KOPT-K1 (cell line): Measurements from ENCODE around the gene ZNF740.
A peak's percentile ranks its signal among the peaks of the same experiment; 100 is the strongest.

ENCODE experiments used
- H3K27ac ChIP-seq: fragments of 200-600 bp; sonication (generic); 2 replicates; pipeline ENCODE4 v1.5.1; 2016; ENCODE audit warnings: antibody characterized with exemption, mild to moderate bottlenecking, low read depth, low read length; ENCODE audit not compliant: poor library complexity, severe bottlenecking
- H3K36me3 ChIP-seq: fragments of 200-600 bp; sonication (generic); 2 replicates; pipeline ENCODE4 v1.5.1; 2017; ENCODE audit warnings: antibody characterized with exemption, mild to moderate bottlenecking, low read length, moderate library complexity; ENCODE audit not compliant: insufficient read depth
- H3K9me3 ChIP-seq: fragments of 200-600 bp; sonication (generic); 2 replicates; pipeline ENCODE4 v1.5.1; 2017; ENCODE audit warnings: antibody characterized with exemption, low read length, mild to moderate bottlenecking; ENCODE audit not compliant: insufficient read depth, poor library complexity, severe bottlenecking

Gene ZNF740

GRCh38 chr12:53231921-53232645 lies 51.6 kb downstream of the ZNF740 start, which contains the start of gene RARG:
Gene RARG (minus strand): TSS chr12:53232209. CDS start chr12:53227545, 4,664 bp downstream.
- Histone ChIP-seq H3K36me3 (no peaks in the 10 kb centered on the region), H3K27ac (peak within 1 kb of the TSS; percentile 33)

GRCh38 chr12:53232646-53233461 lies 52.3 kb downstream of the ZNF740 start:
- no peaks in the 10 kb centered on the region for H3K9me3 ChIP-seq
- peak overlapping the region; percentile 24 for H3K27ac ChIP-seq
- H3K36me3 ChIP-seq, result no peaks in the 10 kb centered on the region

More at GRCh38 chr12:53231921-53232645, 51.6 kb downstream of the ZNF740 start, which contains the start of gene RARG:
- H3K9me3 ChIP-seq, result no peaks in the 10 kb centered on the region

- no peak overlapping the region for H3K27ac ChIP-seq
- no peaks in the 10 kb centered on the region for H3K36me3 ChIP-seq
Observed at GRCh38 chr12:53233671-53234121, 53.2 kb downstream of the ZNF740 start.

GRCh38 chr12:53234271-53234914 lies 53.9 kb downstream of the ZNF740 start:
- H3K27ac ChIP-seq, result no peak overlapping the region
- H3K9me3 ChIP-seq, result no peaks in the 10 kb centered on the region
- H3K36me3 ChIP-seq, result no peaks in the 10 kb centered on the region

More at GRCh38 chr12:53233671-53234121, 53.2 kb downstream of the ZNF740 start:
- H3K9me3 ChIP-seq, result no peaks in the 10 kb centered on the region

GRCh38 chr12:53235164-53235563 lies 54.6 kb downstream of the ZNF740 start:
- H3K9me3 ChIP-seq, result no peaks in the 10 kb centered on the region
- no peaks in the 10 kb centered on the region for H3K36me3 ChIP-seq
- H3K27ac ChIP-seq, result no peak overlapping the region

- H3K9me3 ChIP-seq, result no peaks in the 10 kb centered on the region
- no peak overlapping the region for H3K27ac ChIP-seq
- no peaks in the 10 kb centered on the region for H3K36me3 ChIP-seq
Observed at GRCh38 chr12:53235742-53236442, 55.4 kb downstream of the ZNF740 start.

- Histone ChIP-seq H3K36me3 (no peaks in the 10 kb centered on the region), H3K9me3 (no peaks in the 10 kb centered on the region), H3K27ac (no peak overlapping the region)
Observed at GRCh38 chr12:53236443-53237111, 56.1 kb downstream of the ZNF740 start.

GRCh38 chr12:53239643-53240258 lies 59.2 kb downstream of the ZNF740 start:
- Histone ChIP-seq H3K9me3 (no peaks in the 10 kb centered on the region), H3K36me3 (no peaks in the 10 kb centered on the region), H3K27ac (no peak overlapping the region)

- H3K27ac ChIP-seq, result no peak overlapping the region
- no peaks in the 10 kb centered on the region for H3K36me3 ChIP-seq
Observed at GRCh38 chr12:53241623-53242412, 61.3 kb downstream of the ZNF740 start.

GRCh38 chr12:53244337-53244736 lies 63.8 kb downstream of the ZNF740 start:
- no peak overlapping the region for H3K27ac ChIP-seq
- no peaks in the 10 kb centered on the region for H3K9me3 ChIP-seq
- H3K36me3 ChIP-seq, result no peaks in the 10 kb centered on the region

More at GRCh38 chr12:53241623-53242412, 61.3 kb downstream of the ZNF740 start:
- H3K9me3 ChIP-seq, result no peaks in the 10 kb centered on the region
